Loucy (cell line): ENCODE measurements around the gene COQ5.

ENCODE experiments used
- H2AFZ ChIP-seq: fragments of 200-600 bp; sonication (generic); 2 replicates; pipeline ENCODE4 v1.6.0; 2016; ENCODE audit warnings: antibody characterized with exemption, mild to moderate bottlenecking, low read length, moderate library complexity
- H3F3A ChIP-seq: fragments of 200-600 bp; 2 replicates; pipeline ENCODE4 v1.6.0; 2016; ENCODE audit warnings: antibody characterized with exemption, low read depth, mild to moderate bottlenecking
- H3K27me3 ChIP-seq: fragments of 200-600 bp; sonication (generic); 2 replicates; pipeline ENCODE4 v1.6.1; 2014; ENCODE audit warnings: low read length, mild to moderate bottlenecking; ENCODE audit not compliant: insufficient read depth, poor library complexity, severe bottlenecking
- H3K36me3 ChIP-seq: fragments of 200-600 bp; sonication (generic); 2 replicates; pipeline ENCODE4 v1.6.1; 2016; ENCODE audit warnings: low read length; ENCODE audit not compliant: insufficient read depth
- H3K4me1 ChIP-seq: fragments of 200-600 bp; sonication (generic); 2 replicates; pipeline ENCODE4 v1.5.1; 2014; ENCODE audit warnings: low read length, mild to moderate bottlenecking; ENCODE audit not compliant: insufficient read depth, poor library complexity, severe bottlenecking
- H3K4me2 ChIP-seq: fragments of 200-600 bp; sonication (generic); 2 replicates; pipeline ENCODE4 v1.6.0; 2014; ENCODE audit warnings: antibody characterized with exemption, low read length, low read depth, mild to moderate bottlenecking; ENCODE audit not compliant: poor library complexity, severe bottlenecking
- H3K4me3 ChIP-seq: fragments of 200-600 bp; sonication (generic); 2 replicates; pipeline ENCODE4 v1.5.1; 2014; ENCODE audit warnings: low read length, mild to moderate bottlenecking, mixed read lengths; ENCODE audit not compliant: poor library complexity, severe bottlenecking
- H3K79me2 ChIP-seq: fragments of 200-600 bp; sonication (generic); 2 replicates; pipeline ENCODE4 v1.6.1; 2014; ENCODE audit warnings: low read length; ENCODE audit not compliant: insufficient read depth
- H3K9ac ChIP-seq: fragments of 200-600 bp; sonication (generic); 2 replicates; pipeline ENCODE4 v1.6.0; 2014; ENCODE audit warnings: mild to moderate bottlenecking, low read depth, low read length, moderate library complexity; ENCODE audit not compliant: poor library complexity, severe bottlenecking
- H3K9me2 ChIP-seq: fragments of 200-600 bp; sonication (generic); replicated peaks from 2 replicates; pipeline ENCODE4 v1.6.1; 2016; ENCODE audit warnings: low read depth, low read length, mixed read lengths
- H3K9me3 ChIP-seq: fragments of 200-600 bp; sonication (generic); 2 replicates; pipeline ENCODE4 v1.6.1; 2014; ENCODE audit warnings: mild to moderate bottlenecking, antibody characterized with exemption, low read length, low read depth; ENCODE audit not compliant: insufficient read depth
- H4K20me1 ChIP-seq: fragments of 200-600 bp; sonication (generic); 2 replicates; pipeline ENCODE4 v1.6.0; 2014; ENCODE audit warnings: antibody characterized with exemption, low read length, mild to moderate bottlenecking; ENCODE audit not compliant: insufficient read depth, poor library complexity, severe bottlenecking
- CTCF ChIP-seq: fragments of 200-600 bp; sonication (generic); conservative IDR thresholded peaks from 2 replicates; pipeline ENCODE4 v1.5.1; 2014; ENCODE audit warnings: mild to moderate bottlenecking, antibody characterized with exemption, low read length
- EZH2phosphoT487 ChIP-seq: fragments of 200-600 bp; IDR thresholded peaks from 2 replicates; pipeline ENCODE4 v1.6.1; 2018; ENCODE audit warnings: antibody characterized with exemption, mild to moderate bottlenecking, moderate library complexity, borderline replicate concordance

Gene COQ5

GRCh38 chr12:120544691-120545090 is 15.7 kb upstream of the COQ5 start:
- no peak overlapping the region for H2AFZ ChIP-seq
- H3F3A ChIP-seq, result no peaks in the 10 kb centered on the region
- H3K9me2 ChIP-seq, result no peaks in the 10 kb centered on the region
- H4K20me1 ChIP-seq, result peaks cover 73% of the 10 kb centered on the region
- H3K9me3 ChIP-seq, result no peaks in the 10 kb centered on the region
- no peak overlapping the region for H3K4me2 ChIP-seq
- H3K4me3 ChIP-seq, result no peak overlapping the region
- TF ChIP-seq CTCF, result no peak
- no peak for TF ChIP-seq EZH2phosphoT487
- H3K9ac ChIP-seq, result no peak overlapping the region
- H3K4me1 ChIP-seq, result peaks cover 8% of the 10 kb centered on the region
- H3K79me2 ChIP-seq, result peaks cover 92% of the 10 kb centered on the region
- no peaks in the 10 kb centered on the region for H3K27me3 ChIP-seq
- peaks cover 47% of the 10 kb centered on the region for H3K36me3 ChIP-seq

- no peak overlapping the region for H3K9ac ChIP-seq
- H3K36me3 ChIP-seq, result peaks cover 24% of the 10 kb centered on the region
- H3K9me2 ChIP-seq, result no peaks in the 10 kb centered on the region
Observed at GRCh38 chr12:120542166-120542565, 13.2 kb upstream of the COQ5 start.

GRCh38 chr12:120540445-120540844 is 11.5 kb upstream of the COQ5 start:
- Histone ChIP-seq H3K9me3 (no peaks in the 10 kb centered on the region), H3K4me1 (peaks cover 49% of the 10 kb centered on the region), H3K9me2 (no peaks in the 10 kb centered on the region), H3F3A (no peaks in the 10 kb centered on the region), H3K4me2 (peak overlapping the region; percentile 93), H3K27me3 (no peaks in the 10 kb centered on the region), H2AFZ (no peak overlapping the region), H3K36me3 (peaks cover 9% of the 10 kb centered on the region; the same call in 1 of the 2 replicates), H3K9ac (peak overlapping the region; percentile 19), H3K79me2 (peaks cover 100% of the 10 kb centered on the region), H4K20me1 (peaks cover 88% of the 10 kb centered on the region), H3K4me3 (peak overlapping the region; percentile 36)
- TF ChIP-seq EZH2phosphoT487, result no peak

More at GRCh38 chr12:120542166-120542565, 13.2 kb upstream of the COQ5 start:
- Histone ChIP-seq H3K79me2 (peaks cover 99% of the 10 kb centered on the region), H2AFZ (no peak overlapping the region), H4K20me1 (peaks cover 86% of the 10 kb centered on the region), H3K4me2 (peak overlapping the region; percentile 27), H3K27me3 (no peaks in the 10 kb centered on the region), H3K9me3 (no peaks in the 10 kb centered on the region), H3K4me1 (peaks cover 32% of the 10 kb centered on the region), H3F3A (no peaks in the 10 kb centered on the region), H3K4me3 (no peak overlapping the region)
- no peak for TF ChIP-seq EZH2phosphoT487
- TF ChIP-seq CTCF, result no peak

- H3K9ac ChIP-seq, result peak overlapping the region; percentile 83
- peaks cover 9% of the 10 kb centered on the region; the same call in 1 of the 2 replicates for H3K36me3 ChIP-seq
- H4K20me1 ChIP-seq, result peaks cover 89% of the 10 kb centered on the region
Observed at GRCh38 chr12:120539303-120539702, 10.3 kb upstream of the COQ5 start.

More at GRCh38 chr12:120539303-120539702, 10.3 kb upstream of the COQ5 start:
- Histone ChIP-seq H3K4me3 (peak overlapping the region; percentile 88), H3K27me3 (no peaks in the 10 kb centered on the region), H3K4me1 (peaks cover 51% of the 10 kb centered on the region), H3F3A (no peaks in the 10 kb centered on the region), H3K79me2 (peaks cover 100% of the 10 kb centered on the region), H3K4me2 (peak overlapping the region; percentile 93), H3K9me3 (no peaks in the 10 kb centered on the region), H3K9me2 (no peaks in the 10 kb centered on the region), H2AFZ (no peak overlapping the region)
- no peak for TF ChIP-seq EZH2phosphoT487
- TF ChIP-seq CTCF, result no peak
